Neural crest cell (in vitro differentiated cells): Measurements from ENCODE around the gene BAHD1. TPM values are rescaled to one million over a fixed set of nuclear protein-coding genes. Genes with fewer than 3 reads are reported as not detected.

Experiments
- DNase-seq: peaks from one replicate; pipeline ENCODE4 v3.0.0; 2021; ENCODE audit warnings: low read depth, mixed read lengths, low spot score
- H3K27ac Mint-ChIP-seq: one replicate; pipeline ENCODE4 v1.8.0; 2021; ENCODE audit warnings: mild to moderate bottlenecking, mixed read lengths; ENCODE audit not compliant: unreplicated experiment
- H3K27me3 Mint-ChIP-seq: 2 replicates; pipeline ENCODE4 v1.8.0; 2021; ENCODE audit warnings: low read depth, mild to moderate bottlenecking, mixed read lengths
- H3K36me3 Mint-ChIP-seq: 2 replicates; pipeline ENCODE4 v1.8.0; 2021; ENCODE audit warnings: low read depth, mild to moderate bottlenecking, mixed read lengths
- H3K4me1 Mint-ChIP-seq: 2 replicates; pipeline ENCODE4 v1.8.0; 2021; ENCODE audit warnings: mixed read lengths
- H3K4me3 Mint-ChIP-seq: one replicate; pipeline ENCODE4 v1.8.0; 2021; ENCODE audit warnings: mild to moderate bottlenecking, mixed read lengths
- H3K9me3 Mint-ChIP-seq: 2 replicates; pipeline ENCODE4 v1.8.0; 2021; ENCODE audit warnings: mixed read lengths
- CTCF ChIP-seq: fragments of 200-600 bp; sonication (generic); conservative IDR thresholded peaks from 2 replicates; pipeline ENCODE4 v1.5.0; 2021; ENCODE audit warnings: antibody characterized with exemption, mild to moderate bottlenecking
- total RNA-seq: library from RNA; stranded (reverse); gene quantifications from 2 replicates; pipeline ENCODE4 v1.2.1, GENCODE V29; 2021

BAHD1 gene
- total RNA-seq, 1 donor from 2014 or later, result 25.6 TPM

- no peaks in the 10 kb centered on the region for H3K36me3 Mint-ChIP-seq
- H3K27me3 Mint-ChIP-seq, result no peaks in the 10 kb centered on the region
- DNase-seq, result no peak
- H3K4me3 Mint-ChIP-seq, result peak overlapping the region; percentile 88
- H3K4me1 Mint-ChIP-seq, result peaks cover 28% of the 10 kb centered on the region
- H3K9me3 Mint-ChIP-seq, result no peaks in the 10 kb centered on the region
- TF ChIP-seq CTCF, result no peak
- H3K27ac Mint-ChIP-seq, result peak overlapping the region; percentile 95
These were observed 31.0 kb downstream of the BAHD1 start for GRCh38 chr15:40471808-40472150.

DNA sequence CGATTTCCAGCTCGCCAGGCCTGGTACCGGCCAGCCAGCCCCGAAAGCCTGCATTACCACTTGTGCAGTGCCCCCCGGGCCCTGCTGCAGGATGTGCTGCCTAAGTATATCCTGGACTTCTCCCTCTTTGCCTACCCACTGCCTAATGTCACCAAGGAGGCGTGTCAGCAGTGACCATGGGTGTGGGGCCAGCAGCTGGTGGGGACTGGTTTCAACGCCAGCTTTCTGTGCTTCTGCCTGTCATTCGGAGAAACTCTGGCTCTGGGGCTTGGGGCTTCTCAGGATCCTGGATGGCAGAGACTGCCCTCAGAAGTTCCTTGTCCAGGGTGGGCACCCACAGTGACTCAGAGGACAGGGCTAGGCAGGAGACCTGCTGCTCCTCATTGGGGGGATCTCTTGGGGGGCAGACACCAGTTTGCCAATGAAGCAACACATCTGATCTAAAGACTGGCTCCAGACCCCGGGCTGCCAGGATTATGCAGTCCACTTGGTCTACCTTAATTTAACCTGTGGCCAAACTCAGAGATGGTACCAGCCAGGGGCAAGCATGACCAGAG, 31.5 kb downstream of the BAHD1 start:
- no peak overlapping the region for H3K27ac Mint-ChIP-seq
- no peak for TF ChIP-seq CTCF

DNA sequence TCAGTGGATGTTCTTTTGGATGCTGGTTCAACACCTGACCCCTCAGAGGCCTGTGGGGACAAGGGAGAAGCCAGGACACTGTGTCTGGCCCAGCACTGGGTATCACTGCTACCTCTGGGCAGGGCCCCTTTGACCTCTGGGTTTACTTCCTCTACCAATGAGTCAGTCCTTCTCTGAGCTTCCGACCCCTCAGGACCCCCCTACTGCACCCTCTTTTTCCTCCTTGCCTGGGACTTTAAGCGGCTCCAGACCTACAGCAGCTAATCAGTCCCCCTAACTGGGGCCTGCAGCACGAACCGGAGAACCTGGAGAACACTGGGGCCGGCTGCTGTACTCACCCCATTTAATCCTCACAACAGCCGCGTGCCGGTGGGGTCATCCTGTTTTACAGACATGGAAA, 33.8 kb downstream of the BAHD1 start:
- Mint-ChIP-seq H3K4me3 (peak overlapping the region; percentile 59), H3K4me1 (peaks cover 34% of the 10 kb centered on the region), H3K9me3 (no peaks in the 10 kb centered on the region), H3K27me3 (peaks cover 2% of the 10 kb centered on the region), H3K36me3 (no peaks in the 10 kb centered on the region), H3K27ac (no peak overlapping the region)
- TF ChIP-seq CTCF, result no peak
- DNase-seq, result no peak

More for the DNA sequence above, 31.5 kb downstream of the BAHD1 start:
- no peak for DNase-seq
- Mint-ChIP-seq H3K4me3 (peak overlapping the region; percentile 88), H3K9me3 (no peaks in the 10 kb centered on the region), H3K27me3 (no peaks in the 10 kb centered on the region), H3K4me1 (peaks cover 28% of the 10 kb centered on the region), H3K36me3 (no peaks in the 10 kb centered on the region)

GRCh38 chr15:40477642-40478327, 37.0 kb downstream of the BAHD1 start:
- Mint-ChIP-seq H3K4me1 (peaks cover 17% of the 10 kb centered on the region), H3K9me3 (peaks cover 4% of the 10 kb centered on the region), H3K4me3 (no peak overlapping the region), H3K36me3 (no peaks in the 10 kb centered on the region), H3K27me3 (peaks cover 9% of the 10 kb centered on the region), H3K27ac (peak overlapping the region; percentile 37)
- DNase-seq, result no peak
- TF ChIP-seq CTCF, result no peak

GRCh38 chr15:40479024-40479423, 38.3 kb downstream of the BAHD1 start:
- no peak overlapping the region for H3K4me3 Mint-ChIP-seq
- H3K36me3 Mint-ChIP-seq, result no peaks in the 10 kb centered on the region
- no peak for DNase-seq
- H3K27me3 Mint-ChIP-seq, result peaks cover 9% of the 10 kb centered on the region
- H3K4me1 Mint-ChIP-seq, result peaks cover 14% of the 10 kb centered on the region
- H3K9me3 Mint-ChIP-seq, result peaks cover 4% of the 10 kb centered on the region
- no peak overlapping the region for H3K27ac Mint-ChIP-seq
- TF ChIP-seq CTCF, result no peak
